H1 (cell line): Measurements from ENCODE around the gene TTLL9.

Source experiments
- ATF2 ChIP-seq: IDR thresholded peaks from 2 replicates; pipeline ENCODE4 v1.6.1; 2012; ENCODE audit warnings: low read length, inconsistent platforms
- FOSL1 ChIP-seq: IDR thresholded peaks from 2 replicates; pipeline ENCODE4 v1.6.1; 2011; ENCODE audit warnings: mild to moderate bottlenecking, low read depth, low read length, moderate library complexity; ENCODE audit not compliant: insufficient read depth
- KDM5A ChIP-seq: fragments of 200-600 bp; IDR thresholded peaks from 2 replicates; pipeline ENCODE4 v1.7.1; 2012; ENCODE audit warnings: mild to moderate bottlenecking, low read length, inconsistent platforms, mixed read lengths
- MAFK ChIP-seq: IDR thresholded peaks from 2 replicates; pipeline ENCODE4 v1.6.1; 2012; ENCODE audit warnings: low read depth, mild to moderate bottlenecking, improper control_type of control experiment, low read length
- NRF1 ChIP-seq: IDR thresholded peaks from 2 replicates; pipeline ENCODE4 v1.6.1; 2011; ENCODE audit warnings: mild to moderate bottlenecking, low read depth, low read length, improper control_type of control experiment
- POLR2A ChIP-seq, 2 experiments: IDR thresholded peaks; 1 replicate in 1 of 2; 2 replicates in 1 of 2; pipeline ENCODE4 v1.6.1; 2011; ENCODE audit warnings: low read depth in 2 of 2, low read length in 2 of 2, mild to moderate bottlenecking in 2 of 2; ENCODE audit errors: control extremely low read depth in 1 of 2
- RFX5 ChIP-seq: IDR thresholded peaks from 2 replicates; pipeline ENCODE4 v1.6.1; 2011; ENCODE audit warnings: low read depth, low read length, improper control_type of control experiment, borderline replicate concordance
- TAF1 ChIP-seq: IDR thresholded peaks from 2 replicates; pipeline ENCODE4 v1.6.1; 2011; ENCODE audit warnings: mild to moderate bottlenecking, low read depth, low read length
- TEAD4 ChIP-seq: IDR thresholded peaks from 2 replicates; pipeline ENCODE4 v1.6.1; 2012; ENCODE audit warnings: low read depth, low read length, inconsistent platforms, mixed read lengths
- TF ChIP-seq, protein P1 (sequence below), 3 experiments: IDR thresholded peaks; 1 replicate in 2 of 3; 2 replicates in 1 of 3; pipeline versions ENCODE4 v1.5.1 to v1.6.1; 2011; ENCODE audit warnings: low read length in 3 of 3, mild to moderate bottlenecking in 3 of 3, inconsistent platforms in 2 of 3, low read depth in 1 of 3, moderate library complexity in 1 of 3; ENCODE audit not compliant: insufficient read depth in 1 of 3; ENCODE audit errors: control extremely low read depth in 1 of 3

DNA sequence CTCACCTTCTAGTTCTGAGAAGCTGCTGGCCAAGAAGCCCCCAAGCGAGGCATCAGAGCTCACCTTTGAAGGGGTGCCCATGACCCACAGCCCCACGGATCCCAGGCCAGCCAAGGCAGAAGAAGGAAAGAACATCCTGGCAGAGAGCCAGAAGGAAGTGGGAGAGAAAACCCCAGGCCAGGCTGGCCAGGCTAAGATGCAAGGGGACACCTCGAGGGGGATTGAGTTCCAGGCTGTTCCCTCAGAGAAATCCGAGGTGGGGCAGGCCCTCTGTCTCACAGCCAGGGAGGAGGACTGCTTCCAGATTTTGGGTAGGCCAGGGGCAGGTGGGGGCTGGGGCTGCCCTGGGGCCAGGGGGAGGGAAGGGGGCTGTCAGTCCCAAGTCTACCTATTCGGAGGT, 49.0 kb upstream of the TTLL9 start:
- no peak for TF ChIP-seq MAFK
- no peak for TF ChIP-seq POLR2A (IDR thresholded peaks at IDR 0.05; ENCODE audit: control extremely low read depth in 1 of 2, low read depth in 2 of 2, low read length in 2 of 2)
- no peak for TF ChIP-seq TEAD4
- TF ChIP-seq, protein P1, sequence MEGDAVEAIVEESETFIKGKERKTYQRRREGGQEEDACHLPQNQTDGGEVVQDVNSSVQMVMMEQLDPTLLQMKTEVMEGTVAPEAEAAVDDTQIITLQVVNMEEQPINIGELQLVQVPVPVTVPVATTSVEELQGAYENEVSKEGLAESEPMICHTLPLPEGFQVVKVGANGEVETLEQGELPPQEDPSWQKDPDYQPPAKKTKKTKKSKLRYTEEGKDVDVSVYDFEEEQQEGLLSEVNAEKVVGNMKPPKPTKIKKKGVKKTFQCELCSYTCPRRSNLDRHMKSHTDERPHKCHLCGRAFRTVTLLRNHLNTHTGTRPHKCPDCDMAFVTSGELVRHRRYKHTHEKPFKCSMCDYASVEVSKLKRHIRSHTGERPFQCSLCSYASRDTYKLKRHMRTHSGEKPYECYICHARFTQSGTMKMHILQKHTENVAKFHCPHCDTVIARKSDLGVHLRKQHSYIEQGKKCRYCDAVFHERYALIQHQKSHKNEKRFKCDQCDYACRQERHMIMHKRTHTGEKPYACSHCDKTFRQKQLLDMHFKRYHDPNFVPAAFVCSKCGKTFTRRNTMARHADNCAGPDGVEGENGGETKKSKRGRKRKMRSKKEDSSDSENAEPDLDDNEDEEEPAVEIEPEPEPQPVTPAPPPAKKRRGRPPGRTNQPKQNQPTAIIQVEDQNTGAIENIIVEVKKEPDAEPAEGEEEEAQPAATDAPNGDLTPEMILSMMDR (IDR thresholded peaks at IDR 0.05; ENCODE audit: control extremely low read depth in 1 of 3, insufficient read depth in 1 of 3, low read depth in 1 of 3, low read length in 3 of 3), result no peak
- TF ChIP-seq NRF1, result no peak
- TF ChIP-seq ATF2, result no peak
- no peak for TF ChIP-seq FOSL1
- no peak for TF ChIP-seq KDM5A
- TF ChIP-seq RFX5, result no peak
- no peak for TF ChIP-seq TAF1
